GM12878 (cell line): ENCODE data around the gene GGTA1. TPM values are rescaled to one million over a fixed set of nuclear protein-coding genes. Genes with fewer than 3 reads are reported as not detected.

Experiments used
- ATAC-seq: fragments of 200-7000 bp; cut with Tn5 transposase; 3 replicates; pipeline ENCODE4 v1.9.1; 2020; ENCODE audit warnings: mild to moderate bottlenecking, moderate library complexity
- BruUV-seq: library from RNA; stranded (reverse); fragments of 400-500 nt; replicated peaks from 2 replicates; lab custom pipeline; 2021; lab: Mats Ljungman, UMichigan
- CTCF ChIA-PET: fragments of 300-600 bp; sonication (Branson Sonifier 250); formaldehyde crosslinking; extraction: SDS; loops from one replicate; lab custom pipeline; 2021; ENCODE audit warnings: inconsistent platforms; lab: Yijun Ruan, JAX
- POLR2A ChIA-PET: fragments of 350-600 bp; formaldehyde crosslinking; extraction: SDS; loops from one replicate; lab custom pipeline; 2021; ENCODE audit warnings: inconsistent platforms; lab: Charles Lee
- RAD21 ChIA-PET: fragments of 300-600 bp; sonication (Branson Sonifier 250); formaldehyde crosslinking; loops from one replicate; lab custom pipeline; 2023; ENCODE audit warnings: antibody characterized with exemption; ENCODE audit not compliant: unreplicated experiment; lab: Charles Lee
- SMC1A ChIA-PET: fragments of 300-600 bp; sonication (Branson Sonifier 250); formaldehyde crosslinking; loops from one replicate; lab custom pipeline; 2023; ENCODE audit not compliant: unreplicated experiment, uncharacterized antibody; lab: Charles Lee
- DNase-seq: peaks from one replicate; pipeline ENCODE4 v3.0.0-alpha.2; 2011; ENCODE audit warnings: low read depth, low spot score
- FAIRE-seq: peaks from 3 replicates; lab custom pipeline; 2011; peaks lifted over from hg19 to GRCh38; lab: Jason Lieb, UNC
- H2AFZ ChIP-seq: 2 replicates; pipeline ENCODE4 v1.6.0; 2011; ENCODE audit warnings: low read depth, low read length, control low read depth; ENCODE audit not compliant: control insufficient read depth
- H3K27ac ChIP-seq: 2 replicates; pipeline ENCODE4 v1.5.1; 2011; ENCODE audit warnings: control low read depth; ENCODE audit not compliant: control insufficient read depth, insufficient read depth
- H3K27me3 ChIP-seq, 2 experiments: replicated peaks in 1 of 2; 2 replicates each; pipeline versions ENCODE4 v1.6.0 to v1.6.1; 2011; ENCODE audit warnings: low read length in 1 of 2; ENCODE audit not compliant: control insufficient read depth in 2 of 2, insufficient read depth in 2 of 2
- H3K36me3 ChIP-seq, 2 experiments: 2 replicates each; pipeline ENCODE4 v1.5.1; 2011; ENCODE audit warnings: low read length in 1 of 2; ENCODE audit not compliant: control insufficient read depth in 2 of 2, insufficient read depth in 2 of 2
- H3K4me1 ChIP-seq: 2 replicates; pipeline ENCODE4 v1.6.1; 2011; ENCODE audit warnings: mild to moderate bottlenecking, low read length, moderate library complexity, mixed read lengths; ENCODE audit not compliant: control insufficient read depth, insufficient read depth
- H3K4me2 ChIP-seq: 2 replicates; pipeline ENCODE4 v1.6.0; 2011; ENCODE audit warnings: control low read depth; ENCODE audit not compliant: control insufficient read depth, insufficient read depth
- H3K4me3 ChIP-seq: fragments of 200-600 bp; sonication (generic); 2 replicates; pipeline ENCODE4 v1.5.1; 2016
- H3K79me2 ChIP-seq: 2 replicates; pipeline ENCODE4 v1.6.0; 2011; ENCODE audit warnings: low read length; ENCODE audit not compliant: control insufficient read depth, insufficient read depth
- H3K9ac ChIP-seq: 2 replicates; pipeline ENCODE4 v1.8.0; 2011; ENCODE audit warnings: low read length, control low read depth, mixed read lengths; ENCODE audit not compliant: control insufficient read depth, insufficient read depth
- H3K9me3 ChIP-seq: replicated peaks from 3 replicates; pipeline ENCODE4 v1.5.1; 2011; ENCODE audit warnings: mild to moderate bottlenecking, low read length; ENCODE audit not compliant: control insufficient read depth, insufficient read depth
- H4K20me1 ChIP-seq: 2 replicates; pipeline ENCODE4 v1.6.0; 2011; ENCODE audit not compliant: control insufficient read depth, insufficient read depth
- BRCA1 ChIP-seq: IDR thresholded peaks from 2 replicates; pipeline ENCODE4 v1.6.1; 2011; ENCODE audit warnings: low read depth, low read length, improper control_type of control experiment
- CREB1 ChIP-seq: IDR thresholded peaks from 2 replicates; pipeline ENCODE4 v1.6.1; 2012; ENCODE audit warnings: low read depth, mild to moderate bottlenecking, inconsistent platforms
- HCFC1 ChIP-seq: fragments of 150-350 bp; IDR thresholded peaks from 2 replicates; pipeline ENCODE4 v1.6.1; 2014; ENCODE audit warnings: low read length
- IKZF1 ChIP-seq: fragments of 450-650 bp; conservative IDR thresholded peaks from 2 replicates; pipeline ENCODE4 v1.6.1; 2017; ENCODE audit warnings: antibody characterized with exemption, mild to moderate bottlenecking
- MTA3 ChIP-seq: IDR thresholded peaks from 2 replicates; pipeline ENCODE4 v1.6.1; 2012; ENCODE audit warnings: low read length, inconsistent platforms, borderline replicate concordance
- NFXL1 ChIP-seq: fragments of 450-650 bp; IDR thresholded peaks from 2 replicates; pipeline ENCODE4 v1.6.1; 2017; ENCODE audit warnings: antibody characterized with exemption, mild to moderate bottlenecking, borderline replicate concordance
- NR2C1 ChIP-seq: fragments of 450-650 bp; IDR thresholded peaks from 2 replicates; pipeline ENCODE4 v1.6.1; 2017; ENCODE audit warnings: antibody characterized with exemption, mild to moderate bottlenecking, moderate library complexity
- PML ChIP-seq: IDR thresholded peaks from 2 replicates; pipeline ENCODE4 v1.6.1; 2012; ENCODE audit warnings: low read length, inconsistent platforms
- POU2F2 ChIP-seq: IDR thresholded peaks from 3 replicates; pipeline ENCODE4 v1.6.1; 2011; ENCODE audit warnings: low read depth, mild to moderate bottlenecking, low read length, borderline replicate concordance
- SMARCA5 ChIP-seq: fragments of 450-650 bp; IDR thresholded peaks from 2 replicates; pipeline ENCODE4 v1.6.1; 2017; ENCODE audit warnings: mild to moderate bottlenecking
- TAF1 ChIP-seq: IDR thresholded peaks from 2 replicates; pipeline ENCODE4 v1.6.1; 2011; ENCODE audit warnings: mild to moderate bottlenecking, low read depth, low read length, borderline replicate concordance
- TBL1XR1 ChIP-seq: IDR thresholded peaks from 2 replicates; pipeline ENCODE4 v1.6.1; 2012; ENCODE audit warnings: low read depth, low read length, improper control_type of control experiment
- ZBTB11 ChIP-seq: fragments of 450-650 bp; formaldehyde crosslinking; IDR thresholded peaks from 2 replicates; pipeline ENCODE4 v1.5.0; 2022; ENCODE audit warnings: mild to moderate bottlenecking, missing genetic modification characterization
- ZNF274 ChIP-seq: IDR thresholded peaks from one replicate; pipeline ENCODE4 v1.8.0; 2011; ENCODE audit not compliant: insufficient read length, insufficient read depth
- ZSCAN29 ChIP-seq: fragments of 450-650 bp; IDR thresholded peaks from 2 replicates; pipeline ENCODE4 v1.6.1; 2017; ENCODE audit warnings: mild to moderate bottlenecking, moderate library complexity
- WGBS: methylation state at CpG from one replicate; pipeline ENCODE4 v1.1.6; 2016; ENCODE audit warnings: low lambda C conversion rate; ENCODE audit not compliant: insufficient replicate concordance, insufficient coverage; ENCODE audit errors: missing lambda C conversion rate; 5-methylcytosine and 5-hydroxymethylcytosine counted together
- in situ Hi-C: fragments of 300-500 bp; cut with MboI; formaldehyde crosslinking; loops from 9 replicates; pipeline ENCODE4 v1.14.3; 2018; ENCODE audit warnings: mixed read lengths
- intact Hi-C: fragments of 100-400 bp; cut with micrococcal nuclease; formaldehyde crosslinking; loops from one replicate; pipeline ENCODE4 v1.14.2; 2022; ENCODE audit not compliant: unreplicated experiment
- polyA plus RNA-seq, 11 experiments: library from polyadenylated mRNA; depleted of rRNA in 4 of 11; unstranded in 6 of 11; stranded (reverse) in 5 of 11; fragments of >200 nt; fragmentation: Nextera tagmentation in 4 of 11; fragmentation: Illumina TruSeq in 1 of 11; extraction: Ambion mirVana in 4 of 11; extraction: Trizol in 1 of 11; gene quantifications; 1 replicate in 1 of 11; 2 replicates in 10 of 11; pipeline versions ENCODE4 v1.2.1 to v1.2.3, GENCODE V29; 2011 to 2016; ENCODE audit warnings: inconsistent platforms in 2 of 11, missing spikeins in 2 of 11, low read depth in 1 of 11
- total RNA-seq, 4 experiments: library from RNA; depleted of rRNA in 3 of 4; stranded (reverse); fragments of >200 nt in 3 of 4; fragmentation: Illumina TruSeq in 1 of 4; extraction: Trizol in 1 of 4; gene quantifications; 2 replicates each; pipeline versions ENCODE4 v1.2.1 to v1.2.3, GENCODE V29; 2013 to 2021
- TF ChIP-seq, protein P1 (sequence below): fragments of 450-650 bp; IDR thresholded peaks from 2 replicates; pipeline ENCODE4 v1.6.1; 2016; ENCODE audit warnings: mild to moderate bottlenecking
- TF ChIP-seq, protein P2 (sequence below): fragments of 150-350 bp; IDR thresholded peaks from 2 replicates; pipeline ENCODE4 v1.6.1; 2014; ENCODE audit warnings: mild to moderate bottlenecking, low read depth, low read length

The GGTA1 gene
- total and polyA plus RNA-seq, 10 of the 15 experiments (the other 5 are each of a cell fraction or from before 2014, with no cell fraction given), result 0.09 to 0.65 (median 0.17) TPM; not detected in 2

DNA sequence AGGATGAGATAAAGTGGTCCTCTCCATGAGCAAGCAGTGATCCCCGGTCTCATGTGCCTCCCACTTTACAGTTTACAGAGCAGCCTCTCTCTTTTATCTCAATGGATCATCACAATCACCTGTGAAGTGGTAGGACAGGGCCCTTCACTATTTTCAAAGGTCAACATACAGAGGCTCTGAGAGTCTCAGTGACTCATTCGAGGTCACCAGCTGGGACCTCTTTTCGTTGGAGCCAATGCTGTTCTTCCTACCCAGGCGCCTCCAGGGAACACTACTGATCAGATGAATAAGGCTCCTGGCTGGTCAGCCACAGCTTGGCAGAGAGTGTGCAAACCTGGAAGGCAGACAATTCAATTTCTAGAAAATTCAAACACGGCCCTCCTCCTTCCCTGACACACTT is 16.6 kb downstream of the GGTA1 start:
- RAD21 ChIA-PET, result no interaction called here
- Histone ChIP-seq H3K9me3 (no peaks in the 10 kb centered on the region), H2AFZ (no peak overlapping the region), H3K36me3 (no peaks in the 10 kb centered on the region), H3K79me2 (no peaks in the 10 kb centered on the region), H3K27ac (no peak overlapping the region), H3K4me2 (no peak overlapping the region), H4K20me1 (no peaks in the 10 kb centered on the region), H3K4me3 (no peak overlapping the region), H3K27me3 (no peaks in the 10 kb centered on the region; a peak in 1 of 4 replicates), H3K4me1 (no peaks in the 10 kb centered on the region), H3K9ac (no peak overlapping the region)
- DNase-seq, result no peak
- ATAC-seq, result no peak
- no peak for TF ChIP-seq CREB1
- no peak for TF ChIP-seq BRCA1
- no peak for TF ChIP-seq PML
- no peak for TF ChIP-seq TAF1
- no peak for TF ChIP-seq ZBTB11
- no peak for TF ChIP-seq POU2F2
- TF ChIP-seq IKZF1, result no peak
- TF ChIP-seq, protein P1, sequence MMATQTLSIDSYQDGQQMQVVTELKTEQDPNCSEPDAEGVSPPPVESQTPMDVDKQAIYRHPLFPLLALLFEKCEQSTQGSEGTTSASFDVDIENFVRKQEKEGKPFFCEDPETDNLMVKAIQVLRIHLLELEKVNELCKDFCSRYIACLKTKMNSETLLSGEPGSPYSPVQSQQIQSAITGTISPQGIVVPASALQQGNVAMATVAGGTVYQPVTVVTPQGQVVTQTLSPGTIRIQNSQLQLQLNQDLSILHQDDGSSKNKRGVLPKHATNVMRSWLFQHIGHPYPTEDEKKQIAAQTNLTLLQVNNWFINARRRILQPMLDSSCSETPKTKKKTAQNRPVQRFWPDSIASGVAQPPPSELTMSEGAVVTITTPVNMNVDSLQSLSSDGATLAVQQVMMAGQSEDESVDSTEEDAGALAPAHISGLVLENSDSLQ, result no peak
- no peak for TF ChIP-seq SMARCA5
- no peak for TF ChIP-seq NFXL1
- TF ChIP-seq ZNF274, result no peak
- TF ChIP-seq HCFC1, result no peak
- TF ChIP-seq MTA3, result no peak
- TF ChIP-seq, protein P2, sequence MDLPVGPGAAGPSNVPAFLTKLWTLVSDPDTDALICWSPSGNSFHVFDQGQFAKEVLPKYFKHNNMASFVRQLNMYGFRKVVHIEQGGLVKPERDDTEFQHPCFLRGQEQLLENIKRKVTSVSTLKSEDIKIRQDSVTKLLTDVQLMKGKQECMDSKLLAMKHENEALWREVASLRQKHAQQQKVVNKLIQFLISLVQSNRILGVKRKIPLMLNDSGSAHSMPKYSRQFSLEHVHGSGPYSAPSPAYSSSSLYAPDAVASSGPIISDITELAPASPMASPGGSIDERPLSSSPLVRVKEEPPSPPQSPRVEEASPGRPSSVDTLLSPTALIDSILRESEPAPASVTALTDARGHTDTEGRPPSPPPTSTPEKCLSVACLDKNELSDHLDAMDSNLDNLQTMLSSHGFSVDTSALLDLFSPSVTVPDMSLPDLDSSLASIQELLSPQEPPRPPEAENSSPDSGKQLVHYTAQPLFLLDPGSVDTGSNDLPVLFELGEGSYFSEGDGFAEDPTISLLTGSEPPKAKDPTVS, result no peak
- no peak for TF ChIP-seq TBL1XR1
- TF ChIP-seq ZSCAN29, result no peak
- TF ChIP-seq NR2C1, result no peak
- no TSS peak for BruUV-seq
- WGBS, result 4% methylated on average over 5 of the region's 5 CpGs
- CTCF ChIA-PET, result no interaction called here
- intact Hi-C loops (no loop called here), in situ Hi-C loops (no loop called here)
- POLR2A ChIA-PET, result no interaction called here
- no peak for FAIRE-seq
- SMC1A ChIA-PET, result no interaction called here
